HG03571 (cell line): ENCODE data around the gene ZNF471.

Source experiments
- ATAC-seq: cut with Tn5 transposase; IDR thresholded peaks from one replicate; pipeline ENCODE4 v1.9.1; 2021; ENCODE audit not compliant: unreplicated experiment

Gene ZNF471

GRCh38 chr19:56572589-56572988 is 64.9 kb downstream of the ZNF471 start:
- no peak for ATAC-seq

- ATAC-seq = no peak
These were observed 66.3 kb downstream of the ZNF471 start for GRCh38 chr19:56573914-56574313.

GRCh38 chr19:56577719-56578602 is 70.3 kb downstream of the ZNF471 start:
- no peak for ATAC-seq
